Peyer's patch (tissue), 4 donors: ENCODE results near the gene PSMD7.
"Not testable (repeated sequence)": the region's sequence is repeated elsewhere in the genome, so short reads cannot be mapped to it uniquely, and the experiment has no call there.

Experiments used
- POLR2A ChIP-seq, 2 donors: fragments of 450-650 bp; IDR thresholded peaks; one replicate each; pipeline ENCODE4 v1.5.1; 2017; ENCODE audit warnings: antibody characterized with exemption in 2 of 2, mild to moderate bottlenecking in 2 of 2, moderate library complexity in 2 of 2
- TF ChIP-seq, protein P1 (sequence below), 6 experiments: fragments of 450-650 bp in 4 of 6; fragments of 200-600 bp in 2 of 6; sonication (generic) in 1 of 6; IDR thresholded peaks; one replicate each; pipeline ENCODE4 v1.5.1; 2017 to 2019; ENCODE audit warnings: antibody characterized with exemption in 6 of 6, mild to moderate bottlenecking in 3 of 6, moderate library complexity in 1 of 6

DNA sequence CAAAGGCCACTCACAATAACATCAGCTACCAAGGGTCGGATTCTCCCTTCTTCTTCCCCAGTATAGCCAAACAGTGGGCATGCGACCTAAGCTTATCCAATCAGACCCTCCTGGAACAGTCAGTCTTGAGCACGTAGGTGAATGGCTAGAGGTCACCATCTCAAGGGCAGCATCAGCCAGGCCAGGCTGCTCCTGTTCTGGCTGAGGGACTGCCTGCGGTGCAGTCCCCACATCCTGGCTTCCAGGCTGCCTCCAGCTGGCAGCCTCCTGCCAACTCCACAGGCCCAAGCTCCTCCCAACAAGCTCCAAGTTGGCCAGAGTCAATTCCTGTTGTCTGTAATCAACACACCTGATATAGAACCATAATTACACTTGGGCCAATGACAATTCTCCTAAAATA is 56.4 kb downstream of the PSMD7 start:
- TF ChIP-seq, protein P1, sequence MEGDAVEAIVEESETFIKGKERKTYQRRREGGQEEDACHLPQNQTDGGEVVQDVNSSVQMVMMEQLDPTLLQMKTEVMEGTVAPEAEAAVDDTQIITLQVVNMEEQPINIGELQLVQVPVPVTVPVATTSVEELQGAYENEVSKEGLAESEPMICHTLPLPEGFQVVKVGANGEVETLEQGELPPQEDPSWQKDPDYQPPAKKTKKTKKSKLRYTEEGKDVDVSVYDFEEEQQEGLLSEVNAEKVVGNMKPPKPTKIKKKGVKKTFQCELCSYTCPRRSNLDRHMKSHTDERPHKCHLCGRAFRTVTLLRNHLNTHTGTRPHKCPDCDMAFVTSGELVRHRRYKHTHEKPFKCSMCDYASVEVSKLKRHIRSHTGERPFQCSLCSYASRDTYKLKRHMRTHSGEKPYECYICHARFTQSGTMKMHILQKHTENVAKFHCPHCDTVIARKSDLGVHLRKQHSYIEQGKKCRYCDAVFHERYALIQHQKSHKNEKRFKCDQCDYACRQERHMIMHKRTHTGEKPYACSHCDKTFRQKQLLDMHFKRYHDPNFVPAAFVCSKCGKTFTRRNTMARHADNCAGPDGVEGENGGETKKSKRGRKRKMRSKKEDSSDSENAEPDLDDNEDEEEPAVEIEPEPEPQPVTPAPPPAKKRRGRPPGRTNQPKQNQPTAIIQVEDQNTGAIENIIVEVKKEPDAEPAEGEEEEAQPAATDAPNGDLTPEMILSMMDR (IDR thresholded peaks at IDR 0.05): not testable (repeated sequence)
- not testable (repeated sequence) for TF ChIP-seq POLR2A (IDR thresholded peaks at IDR 0.05)
